Gastroesophageal sphincter (tissue), 3 donors: ENCODE measurements around the gene ZBTB6.

Experiments
- POLR2AphosphoS5 ChIP-seq: sonication (generic); formaldehyde crosslinking; IDR thresholded peaks from one replicate; pipeline ENCODE4 v1.6.1; 2017; ENCODE audit warnings: antibody characterized with exemption
- TF ChIP-seq, protein P1 (sequence below), 4 experiments: fragments of 200-600 bp in 2 of 4; fragments of 450-650 bp in 2 of 4; sonication (generic) in 1 of 4; IDR thresholded peaks; one replicate each; pipeline ENCODE4 v1.5.1; 2017 to 2019; ENCODE audit warnings: antibody characterized with exemption in 4 of 4, mild to moderate bottlenecking in 2 of 4, moderate library complexity in 2 of 4

DNA sequence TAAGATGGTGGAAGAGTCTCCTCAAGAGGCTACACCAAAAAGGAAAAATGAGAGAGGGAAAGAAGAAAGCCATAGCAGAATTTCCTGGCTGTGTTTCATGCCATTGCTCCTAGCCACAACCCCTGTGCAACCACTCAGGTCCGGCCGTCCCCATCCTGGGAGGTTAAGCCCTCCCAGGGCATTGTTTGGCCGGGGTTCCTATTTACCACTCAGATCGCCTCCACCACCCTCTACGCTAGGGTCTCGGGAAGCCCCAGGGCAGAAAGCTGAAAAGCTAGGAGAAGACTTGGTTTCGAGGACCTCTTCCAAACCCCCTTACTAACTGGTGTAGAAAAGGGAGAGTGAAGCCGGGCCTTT, 8.7 kb downstream of the ZBTB6 start:
- TF ChIP-seq, protein P1, sequence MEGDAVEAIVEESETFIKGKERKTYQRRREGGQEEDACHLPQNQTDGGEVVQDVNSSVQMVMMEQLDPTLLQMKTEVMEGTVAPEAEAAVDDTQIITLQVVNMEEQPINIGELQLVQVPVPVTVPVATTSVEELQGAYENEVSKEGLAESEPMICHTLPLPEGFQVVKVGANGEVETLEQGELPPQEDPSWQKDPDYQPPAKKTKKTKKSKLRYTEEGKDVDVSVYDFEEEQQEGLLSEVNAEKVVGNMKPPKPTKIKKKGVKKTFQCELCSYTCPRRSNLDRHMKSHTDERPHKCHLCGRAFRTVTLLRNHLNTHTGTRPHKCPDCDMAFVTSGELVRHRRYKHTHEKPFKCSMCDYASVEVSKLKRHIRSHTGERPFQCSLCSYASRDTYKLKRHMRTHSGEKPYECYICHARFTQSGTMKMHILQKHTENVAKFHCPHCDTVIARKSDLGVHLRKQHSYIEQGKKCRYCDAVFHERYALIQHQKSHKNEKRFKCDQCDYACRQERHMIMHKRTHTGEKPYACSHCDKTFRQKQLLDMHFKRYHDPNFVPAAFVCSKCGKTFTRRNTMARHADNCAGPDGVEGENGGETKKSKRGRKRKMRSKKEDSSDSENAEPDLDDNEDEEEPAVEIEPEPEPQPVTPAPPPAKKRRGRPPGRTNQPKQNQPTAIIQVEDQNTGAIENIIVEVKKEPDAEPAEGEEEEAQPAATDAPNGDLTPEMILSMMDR (IDR thresholded peaks at IDR 0.05) = no peak
- TF ChIP-seq POLR2AphosphoS5 = no peak
